ENCODE results near the gene CCDC93. TPM values are rescaled to one million over a fixed set of nuclear protein-coding genes. Genes with fewer than 3 reads are reported as not detected.
A peak's percentile ranks its signal among the peaks of the same experiment; 100 is the strongest.

Gene CCDC93
- total RNA-seq, 6 experiments from 2014 or later, result 12.5 to 15.9 (median 14.6) TPM

GRCh38 chr2:118059919-118060478 lies 46.1 kb upstream of the CCDC93 start:
- no peak for DNase-seq
- Histone ChIP-seq H3K27ac (no peak overlapping the region), H3K36me3 (no peaks in the 10 kb centered on the region), H3K27me3 (no peaks in the 10 kb centered on the region), H3K4me1 (no peaks in the 10 kb centered on the region), H3K9me3 (no peaks in the 10 kb centered on the region), H3K4me3 (no peak overlapping the region)
- WGBS (ENCODE audit: insufficient coverage, low coverage, low lambda C conversion rate, missing lambda C conversion rate), result 55% methylated on average over 3 of the region's 4 CpGs
- intact Hi-C loops (cut with DNase I), result no loop called here
- TF ChIP-seq CTCF (IDR thresholded peaks at IDR 0.05) (no peak), POLR2A (IDR thresholded peaks at IDR 0.05) (no peak)
- ATAC-seq, result no peak

GRCh38 chr2:118058951-118059350 lies 45.1 kb upstream of the CCDC93 start:
- ATAC-seq (no peak), DNase-seq (no peak)
- WGBS (ENCODE audit: insufficient coverage, low coverage, low lambda C conversion rate, missing lambda C conversion rate), result 68% methylated on average over 3 of the region's 3 CpGs
- Histone ChIP-seq H3K4me1 (no peaks in the 10 kb centered on the region), H3K36me3 (no peaks in the 10 kb centered on the region), H3K27ac (no peak overlapping the region), H3K9me3 (no peaks in the 10 kb centered on the region), H3K4me3 (no peak overlapping the region), H3K27me3 (no peaks in the 10 kb centered on the region)
- TF ChIP-seq POLR2A (IDR thresholded peaks at IDR 0.05), result no peak
- no peak for TF ChIP-seq CTCF (IDR thresholded peaks at IDR 0.05)
- intact Hi-C loops (cut with DNase I), result no loop called here

- intact Hi-C loops (cut with DNase I), result no loop called here
- Histone ChIP-seq H3K27ac (no peak overlapping the region), H3K36me3 (no peaks in the 10 kb centered on the region), H3K27me3 (no peaks in the 10 kb centered on the region), H3K9me3 (no peaks in the 10 kb centered on the region), H3K4me3 (no peak overlapping the region), H3K4me1 (no peaks in the 10 kb centered on the region)
- TF ChIP-seq CTCF (IDR thresholded peaks at IDR 0.05), result no peak
- no peak for TF ChIP-seq POLR2A (IDR thresholded peaks at IDR 0.05)
- ATAC-seq (no peak), DNase-seq (no peak)
- 76% methylated on average over 3 of the region's 3 CpGs for WGBS (ENCODE audit: insufficient coverage, low coverage, low lambda C conversion rate, missing lambda C conversion rate)
Observed at GRCh38 chr2:118056801-118057200, 42.9 kb upstream of the CCDC93 start.

GRCh38 chr2:118056165-118056534 lies 42.3 kb upstream of the CCDC93 start:
- H3K4me1 ChIP-seq, result no peaks in the 10 kb centered on the region
- no peaks in the 10 kb centered on the region for H3K27me3 ChIP-seq
- intact Hi-C loops (cut with DNase I), result no loop called here
- ATAC-seq (peak; percentile 47 to 79 (median 66)), DNase-seq (no peak)
- TF ChIP-seq POLR2A (IDR thresholded peaks at IDR 0.05) (no peak), CTCF (IDR thresholded peaks at IDR 0.05) (no peak)
- WGBS (ENCODE audit: insufficient coverage, low coverage, low lambda C conversion rate, missing lambda C conversion rate), result 53% methylated on average over 3 of the region's 3 CpGs
- no peaks in the 10 kb centered on the region for H3K36me3 ChIP-seq
- H3K27ac ChIP-seq, result no peak overlapping the region
- H3K9me3 ChIP-seq, result no peaks in the 10 kb centered on the region
- H3K4me3 ChIP-seq, result no peak overlapping the region
